ENCODE results near the gene FSIP1.

DNA sequence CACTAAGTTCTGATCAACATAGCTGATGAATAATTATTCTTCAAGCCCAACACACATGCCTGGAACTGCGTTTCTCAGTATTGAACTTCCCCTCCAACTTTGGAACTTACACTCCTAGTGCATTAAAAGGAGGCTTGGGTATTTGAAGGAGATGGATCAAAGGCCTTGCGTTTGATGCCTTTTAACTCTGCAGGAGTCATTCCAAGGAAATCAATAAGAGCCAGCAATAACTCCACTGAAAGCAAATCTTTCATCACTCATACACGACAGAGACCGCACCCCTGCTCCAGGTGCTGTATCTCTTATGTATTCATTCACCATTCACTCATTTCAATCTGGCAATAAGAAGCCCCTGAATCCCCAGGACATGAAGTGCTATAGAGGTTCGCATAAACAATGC lies 14.0 kb upstream of the FSIP1 start:
- no peak for TF ChIP-seq GATA3 (IDR thresholded peaks at IDR 0.05; ENCODE audit: low read depth, low read length)
- TF ChIP-seq GATA2 (IDR thresholded peaks at IDR 0.05; ENCODE audit: low read depth, low read length), result no peak
